ENCODE results near the gene KANSL1. TPM values are rescaled to one million over a fixed set of nuclear protein-coding genes. Genes with fewer than 3 reads are reported as not detected.
A peak's percentile ranks its signal among the peaks of the same experiment; 100 is the strongest.

Gene KANSL1
- total RNA-seq, 2 donors from 2014 or later, result 68.2 to 190 TPM

DNA sequence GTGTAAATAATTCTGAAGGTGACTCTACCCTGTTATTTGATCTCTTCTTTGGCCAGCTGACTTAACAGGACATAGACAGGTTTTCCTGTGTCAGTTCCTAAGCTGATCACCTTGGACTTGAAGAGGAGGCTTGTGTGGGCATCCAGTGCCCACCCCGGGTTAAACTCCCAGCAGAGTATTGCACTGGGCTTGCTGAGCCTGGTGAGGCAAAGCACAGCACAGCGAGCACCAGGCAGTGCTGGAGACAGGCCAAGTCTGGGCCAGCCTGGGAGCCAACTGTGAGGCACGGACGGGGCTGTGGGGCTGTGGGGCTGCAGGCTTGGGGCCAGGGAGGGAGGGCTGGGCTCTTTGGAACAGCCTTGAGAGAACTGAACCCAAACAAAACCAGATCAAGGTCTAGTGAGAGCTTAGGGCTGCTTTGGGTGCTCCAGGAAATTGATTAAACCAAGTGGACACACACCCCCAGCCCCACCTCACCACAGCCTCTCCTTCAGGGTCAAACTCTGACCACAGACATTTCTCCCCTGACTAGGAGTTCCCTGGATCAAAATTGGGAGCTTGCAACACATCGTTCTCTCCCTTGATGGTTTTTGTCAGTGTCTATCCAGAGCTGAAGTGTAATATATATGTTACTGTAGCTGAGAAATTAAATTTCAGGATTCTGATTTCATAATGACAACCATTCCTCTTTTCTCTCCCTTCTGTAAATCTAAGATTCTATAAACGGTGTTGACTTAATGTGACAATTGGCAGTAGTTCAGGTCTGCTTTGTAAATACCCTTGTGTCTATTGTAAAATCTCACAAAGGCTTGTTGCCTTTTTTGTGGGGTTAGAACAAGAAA lies 189.1 kb downstream of the KANSL1 start:
- ATAC-seq (peak; percentile 88), DNase-seq (peak; percentile 92 to 96 (median 94))
- no peaks in the 10 kb centered on the region for H3K36me3 ChIP-seq (replicated peaks in 1 of 2; ENCODE audit: insufficient read depth in 1 of 2, low read depth in 2 of 2)
- TF ChIP-seq, protein P1, sequence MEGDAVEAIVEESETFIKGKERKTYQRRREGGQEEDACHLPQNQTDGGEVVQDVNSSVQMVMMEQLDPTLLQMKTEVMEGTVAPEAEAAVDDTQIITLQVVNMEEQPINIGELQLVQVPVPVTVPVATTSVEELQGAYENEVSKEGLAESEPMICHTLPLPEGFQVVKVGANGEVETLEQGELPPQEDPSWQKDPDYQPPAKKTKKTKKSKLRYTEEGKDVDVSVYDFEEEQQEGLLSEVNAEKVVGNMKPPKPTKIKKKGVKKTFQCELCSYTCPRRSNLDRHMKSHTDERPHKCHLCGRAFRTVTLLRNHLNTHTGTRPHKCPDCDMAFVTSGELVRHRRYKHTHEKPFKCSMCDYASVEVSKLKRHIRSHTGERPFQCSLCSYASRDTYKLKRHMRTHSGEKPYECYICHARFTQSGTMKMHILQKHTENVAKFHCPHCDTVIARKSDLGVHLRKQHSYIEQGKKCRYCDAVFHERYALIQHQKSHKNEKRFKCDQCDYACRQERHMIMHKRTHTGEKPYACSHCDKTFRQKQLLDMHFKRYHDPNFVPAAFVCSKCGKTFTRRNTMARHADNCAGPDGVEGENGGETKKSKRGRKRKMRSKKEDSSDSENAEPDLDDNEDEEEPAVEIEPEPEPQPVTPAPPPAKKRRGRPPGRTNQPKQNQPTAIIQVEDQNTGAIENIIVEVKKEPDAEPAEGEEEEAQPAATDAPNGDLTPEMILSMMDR (IDR thresholded peaks at IDR 0.05), result no peak
- TF ChIP-seq POLR2A (IDR thresholded peaks at IDR 0.05), result peak in 1 of 3 donors; percentile 22
- H3K4me3 ChIP-seq, result no peak overlapping the region
- peaks cover 30% of the 10 kb centered on the region for H3K4me1 ChIP-seq
- H3K27ac ChIP-seq, result peak overlapping the region; percentile 20 to 79 (median 70)
- no peaks in the 10 kb centered on the region for H3K27me3 ChIP-seq
- no peaks in the 10 kb centered on the region for H3K9me3 ChIP-seq
- WGBS, 2 donors, result 1 to 18% methylated on average over 6 of the region's 6 CpGs
- intact Hi-C loops (cut with DNase I), result no loop called here

DNA sequence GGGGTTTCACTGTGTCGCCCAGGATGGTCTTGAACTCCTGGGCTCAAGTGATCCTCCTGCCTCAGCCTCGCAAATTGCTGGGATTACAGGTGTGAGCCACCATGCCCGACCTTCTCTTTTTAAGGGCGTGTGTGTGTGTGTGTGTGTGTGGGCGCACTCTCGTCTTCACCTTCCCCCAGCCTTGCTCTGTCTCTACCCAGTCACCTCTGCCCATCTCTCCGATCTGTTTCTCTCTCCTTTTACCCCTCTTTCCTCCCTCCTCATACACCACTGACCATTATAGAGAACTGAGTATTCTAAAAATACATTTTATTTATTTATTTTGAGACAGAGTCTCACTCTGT lies 190.3 kb downstream of the KANSL1 start:
- intact Hi-C loops (cut with DNase I), result no loop called here
- 54 to 65% methylated on average over 7 of the region's 7 CpGs for WGBS, 2 donors
- ATAC-seq (no peak), DNase-seq (no peak)
- Histone ChIP-seq H3K36me3 (replicated peaks in 1 of 2; ENCODE audit: insufficient read depth in 1 of 2, low read depth in 2 of 2) (no peaks in the 10 kb centered on the region), H3K4me3 (no peak overlapping the region), H3K27me3 (no peaks in the 10 kb centered on the region), H3K27ac (peak overlapping the region in 3 of 4 donors; percentile 68 to 79 (median 72)), H3K9me3 (no peaks in the 10 kb centered on the region), H3K4me1 (peaks cover 30% of the 10 kb centered on the region)
- no peak for TF ChIP-seq POLR2A (IDR thresholded peaks at IDR 0.05)
- TF ChIP-seq, protein P1 (IDR thresholded peaks at IDR 0.05), result no peak

GRCh38 chr17:46002311-46002972 lies 190.8 kb downstream of the KANSL1 start:
- no peaks in the 10 kb centered on the region for H3K36me3 ChIP-seq (replicated peaks in 1 of 2; ENCODE audit: insufficient read depth in 1 of 2, low read depth in 2 of 2)
- ATAC-seq, result peak; percentile 78
- peak overlapping the region in 3 of 4 donors; percentile 68 to 79 (median 72) for H3K27ac ChIP-seq
- H3K9me3 ChIP-seq, result no peaks in the 10 kb centered on the region
- H3K4me1 ChIP-seq, result peaks cover 30% of the 10 kb centered on the region
- H3K27me3 ChIP-seq, result no peaks in the 10 kb centered on the region
- TF ChIP-seq, protein P1 (IDR thresholded peaks at IDR 0.05), result peak; percentile 93 to 99 (median 98)
- no peak for TF ChIP-seq POLR2A (IDR thresholded peaks at IDR 0.05)
- no peak overlapping the region for H3K4me3 ChIP-seq
- WGBS, 2 donors, result 20 to 22% methylated on average over 8 of the region's 8 CpGs
- intact Hi-C loops (cut with DNase I), result no loop called here
- peak; percentile 82 to 88 (median 86) for DNase-seq

DNA sequence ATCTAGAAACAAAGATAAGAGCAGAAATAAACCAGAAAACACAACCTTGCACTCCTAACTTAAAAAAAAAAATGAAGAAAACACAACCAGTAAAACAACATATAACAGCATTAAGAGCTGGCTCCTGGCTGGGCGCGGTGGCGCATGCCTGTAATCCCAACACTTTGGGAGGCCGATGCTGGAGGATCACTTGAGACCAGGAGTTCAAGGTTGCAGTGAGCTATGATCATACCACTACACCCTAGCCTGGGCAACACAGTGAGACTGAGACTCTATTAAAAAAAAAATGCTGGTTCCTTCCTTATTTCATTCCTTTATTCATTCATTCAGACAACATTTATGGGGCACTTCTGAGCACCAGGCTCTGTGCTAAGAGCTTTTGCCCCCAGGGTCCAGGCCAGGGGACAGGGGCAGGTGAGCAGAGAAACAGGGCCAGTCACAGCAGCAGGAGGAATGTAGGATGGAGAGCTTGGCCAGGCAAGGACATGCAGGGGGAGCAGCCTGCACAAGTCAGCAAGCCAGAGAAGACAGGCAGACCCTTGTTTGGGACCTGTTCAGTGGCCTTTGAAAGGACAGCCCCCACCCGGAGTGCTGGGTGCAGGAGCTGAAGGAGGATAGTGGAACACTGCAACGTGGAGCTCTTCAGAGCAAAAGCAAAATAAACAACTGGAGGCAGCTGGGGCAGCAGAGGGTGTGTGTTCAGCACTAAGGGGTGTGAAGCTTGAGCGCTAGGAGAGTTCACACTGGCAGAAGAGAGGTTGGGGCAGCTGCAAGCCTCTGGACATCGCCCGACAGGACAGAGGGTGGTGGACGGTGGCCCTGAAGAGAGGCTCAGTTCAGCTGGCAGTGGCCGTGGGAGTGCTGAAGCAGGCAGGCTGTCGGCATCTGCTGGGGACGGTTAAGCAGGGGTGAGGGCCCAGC lies 191.6 kb downstream of the KANSL1 start:
- ATAC-seq (no peak), DNase-seq (no peak)
- Histone ChIP-seq H3K4me3 (no peak overlapping the region), H3K36me3 (replicated peaks in 1 of 2; ENCODE audit: insufficient read depth in 1 of 2, low read depth in 2 of 2) (no peaks in the 10 kb centered on the region), H3K4me1 (peaks cover 30% of the 10 kb centered on the region), H3K27me3 (no peaks in the 10 kb centered on the region), H3K9me3 (no peaks in the 10 kb centered on the region), H3K27ac (no peak overlapping the region)
- intact Hi-C loops (cut with DNase I), result no loop called here
- TF ChIP-seq POLR2A (IDR thresholded peaks at IDR 0.05), result no peak
- TF ChIP-seq, protein P1 (IDR thresholded peaks at IDR 0.05), result no peak
- 74% methylated on average over 13 of the region's 13 CpGs for WGBS, 2 donors
